PC-9 (cell line): ENCODE data around the gene KCNK15.

Experiments used
- CTCF ChIP-seq: fragments of 200-600 bp; sonication (generic); conservative IDR thresholded peaks from 2 replicates; pipeline ENCODE4 v1.6.1; 2017; ENCODE audit warnings: mixed run types, antibody characterized with exemption, mild to moderate bottlenecking, moderate library complexity
- EZH2 ChIP-seq: fragments of 200-600 bp; sonication (generic); IDR thresholded peaks from 2 replicates; pipeline ENCODE4 v1.8.0; 2017; ENCODE audit warnings: antibody characterized with exemption, low read depth

GRCh38 chr20:44799691-44800090, 54.0 kb downstream of the KCNK15 start:
- TF ChIP-seq CTCF, result no peak
- no peak for TF ChIP-seq EZH2
